GM19463 (cell line): Measurements from ENCODE around the gene LAMP5.

Experiments used
- ATAC-seq: cut with Tn5 transposase; IDR thresholded peaks from one replicate; pipeline ENCODE4 v1.9.1; 2021; ENCODE audit warnings: mild to moderate bottlenecking, moderate library complexity; ENCODE audit not compliant: unreplicated experiment

Gene LAMP5

DNA sequence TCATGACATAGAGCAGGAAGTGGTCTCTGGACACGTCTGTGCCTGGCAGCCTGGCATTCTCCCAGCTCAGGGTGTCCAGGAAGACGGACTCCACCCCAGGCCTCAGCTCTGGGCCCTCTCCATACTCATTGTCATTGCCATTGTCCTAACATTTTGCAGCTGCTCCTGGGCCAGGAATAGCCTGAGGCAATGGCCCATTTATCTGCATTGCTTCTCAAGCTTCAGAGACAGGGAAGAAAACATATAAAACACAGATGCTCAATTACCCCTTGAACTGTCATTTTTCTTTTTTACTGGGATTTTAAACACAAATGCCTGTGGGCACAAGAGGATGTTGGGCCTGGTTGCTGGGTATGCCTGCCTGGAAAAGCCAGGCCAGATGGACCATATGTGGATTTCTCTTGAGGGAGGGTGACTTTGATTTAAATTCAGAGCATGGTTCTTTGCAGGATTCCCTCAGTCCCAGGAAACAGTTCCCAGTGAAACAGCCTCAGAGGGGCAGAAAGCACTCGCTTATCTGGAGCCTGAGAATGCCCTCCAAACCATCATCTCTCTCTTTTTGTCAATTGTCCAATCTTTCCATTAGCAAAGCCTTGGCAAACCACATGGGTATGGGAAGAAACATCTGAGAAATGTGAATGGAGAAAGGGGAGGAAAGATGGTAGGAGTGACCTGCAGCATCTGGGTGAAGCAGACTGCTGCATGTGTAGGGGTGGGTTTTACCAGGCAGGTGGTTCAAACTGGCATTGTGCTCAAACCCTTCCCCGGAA, 17.9 kb downstream of the LAMP5 start:
- no peak for ATAC-seq

DNA sequence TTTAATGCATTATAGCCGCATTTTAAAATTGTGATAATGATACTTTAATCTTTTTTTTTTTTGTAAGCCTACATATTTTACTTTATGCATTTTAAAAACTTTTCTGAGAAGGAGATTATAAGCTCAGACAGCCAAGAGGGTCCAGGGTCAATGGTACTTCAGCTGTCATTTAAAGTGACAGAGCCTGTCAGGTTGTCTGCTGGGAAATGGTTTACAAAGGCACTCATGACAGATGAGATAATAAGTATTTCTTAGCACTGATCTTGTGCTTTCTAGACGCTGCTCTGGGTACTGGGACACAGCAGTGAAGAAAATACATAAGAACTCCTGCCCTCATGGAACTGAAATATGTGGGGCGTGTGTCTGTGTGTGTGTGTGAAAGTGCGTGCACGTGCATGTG, 19.6 kb downstream of the LAMP5 start:
- ATAC-seq: no peak

DNA sequence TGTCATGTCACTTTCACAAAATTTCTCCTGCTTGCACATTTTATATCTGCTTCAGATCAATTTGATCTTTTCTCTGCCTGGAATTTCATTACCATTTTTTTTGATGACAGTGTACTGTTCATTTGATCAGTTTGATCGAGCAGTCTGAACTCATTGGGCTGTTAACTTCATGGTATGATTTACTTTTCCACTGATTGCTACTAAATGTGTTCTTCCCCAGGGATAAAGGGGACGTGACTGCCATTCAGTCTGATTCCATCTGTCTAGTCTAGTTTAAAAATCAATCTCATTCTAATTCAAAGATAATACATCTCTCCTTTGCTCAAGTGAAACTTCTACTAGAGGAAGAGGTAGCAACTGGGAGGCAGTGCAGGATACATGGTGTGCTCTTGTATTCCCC, 21.1 kb downstream of the LAMP5 start:
- ATAC-seq: no peak

DNA sequence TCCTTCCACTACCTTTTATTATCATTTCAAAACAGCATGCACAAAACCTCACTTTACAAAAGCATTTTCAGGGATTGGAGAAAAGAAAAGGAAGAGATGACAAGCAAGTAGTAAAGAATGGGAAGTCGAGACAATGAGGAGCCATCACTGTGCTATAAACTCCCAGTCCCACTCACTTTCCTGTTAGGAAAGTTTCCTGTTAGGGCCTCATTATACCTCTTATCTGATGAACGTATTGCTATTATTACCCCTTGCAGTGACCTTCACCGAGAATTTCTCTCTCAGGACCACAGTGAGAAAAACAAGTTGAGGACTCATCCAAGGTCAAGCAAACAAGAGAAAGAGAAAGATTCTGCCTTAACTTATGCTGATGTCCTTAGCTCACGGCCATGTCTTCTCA, 28.8 kb downstream of the LAMP5 start:
- no peak for ATAC-seq

DNA sequence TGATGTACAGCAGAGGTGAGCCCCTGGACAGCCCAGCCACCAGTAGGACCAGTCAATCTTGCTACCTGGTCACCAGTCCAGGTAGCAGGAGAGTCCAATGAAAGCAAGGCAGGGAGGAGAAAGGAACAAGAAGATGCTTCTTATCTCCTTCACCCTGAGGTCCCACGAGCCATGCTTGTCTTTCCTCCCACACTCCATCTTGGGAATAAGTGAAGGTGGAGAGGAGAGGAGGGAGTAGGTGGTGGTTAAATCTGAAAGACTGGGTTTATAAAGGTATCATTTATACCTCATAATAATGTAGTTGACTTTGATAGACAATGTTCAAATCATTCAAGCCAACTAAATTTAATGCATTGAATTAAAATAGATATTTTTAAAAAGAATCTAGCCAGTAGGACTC, 35.9 kb downstream of the LAMP5 start:
- no peak for ATAC-seq

DNA sequence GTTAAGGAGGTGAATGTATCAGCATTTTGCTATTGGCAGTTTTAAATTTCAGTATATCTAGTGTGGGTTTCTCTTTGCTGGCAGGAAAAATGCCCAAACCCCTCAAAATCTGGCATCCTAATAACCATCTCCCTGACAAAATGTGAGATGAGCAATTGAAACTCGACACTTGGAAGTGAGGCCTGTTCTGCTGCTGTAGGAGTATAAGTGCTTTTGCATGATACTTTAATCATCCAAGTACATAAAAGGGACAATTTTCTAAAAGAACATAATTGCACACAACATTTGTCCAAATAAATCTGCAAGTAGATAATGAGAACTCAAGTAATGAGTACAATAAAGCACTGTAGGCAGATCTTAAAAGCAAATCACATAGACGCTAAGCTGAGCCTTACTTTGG, 36.5 kb downstream of the LAMP5 start:
- ATAC-seq: no peak

DNA sequence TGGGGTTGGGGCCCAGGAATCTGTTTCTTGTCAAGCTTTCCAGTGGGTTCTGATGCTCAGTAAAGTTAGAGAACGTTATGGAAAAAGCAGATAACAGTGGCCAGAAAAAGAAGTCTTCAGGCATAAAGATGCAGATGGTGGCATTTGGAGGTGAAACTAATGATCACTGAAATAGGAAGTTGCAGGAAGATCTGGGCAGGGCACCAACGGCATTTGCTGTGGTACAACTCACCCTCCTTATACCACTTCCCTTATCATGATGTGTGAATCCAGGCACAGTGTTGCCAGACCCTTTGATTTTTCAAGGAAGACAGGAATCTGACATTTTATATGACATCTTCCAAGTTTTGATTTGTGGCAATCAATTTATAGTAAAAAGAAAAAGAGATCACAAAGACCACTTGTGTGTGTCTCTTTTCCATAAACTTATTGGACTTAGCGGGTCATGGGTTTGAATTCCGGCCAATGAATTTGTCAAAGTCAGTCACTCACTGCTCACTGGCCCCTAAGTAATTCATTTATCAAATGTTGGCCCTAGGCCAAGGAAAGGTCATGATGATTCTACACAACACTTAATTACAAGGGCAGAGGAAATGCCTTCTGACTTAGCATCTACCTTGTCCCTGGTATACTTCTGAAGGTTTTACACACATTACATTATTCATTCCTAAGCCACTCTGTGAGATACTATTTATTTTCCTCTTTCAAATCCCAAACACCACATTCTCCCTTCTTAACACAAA, 37.6 kb downstream of the LAMP5 start:
- no peak for ATAC-seq

DNA sequence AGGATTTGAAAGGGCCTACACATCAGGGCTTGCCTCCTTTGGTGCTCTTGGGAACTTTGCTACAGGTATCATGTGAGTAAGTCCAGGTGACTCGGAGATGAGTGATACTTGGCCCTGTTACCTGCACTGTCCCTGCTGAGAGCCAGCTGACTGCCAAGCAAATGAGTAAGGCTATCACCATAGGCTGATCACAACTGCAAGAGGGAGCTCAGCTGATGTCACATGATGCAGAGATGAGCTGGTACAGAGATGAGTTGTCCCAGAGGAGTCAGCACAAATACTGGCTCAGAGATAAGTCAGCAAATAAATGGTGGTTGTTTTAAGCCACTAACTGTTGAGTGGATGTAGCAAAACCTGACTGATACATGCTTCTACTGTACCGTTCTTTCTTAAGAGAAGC, 41.4 kb downstream of the LAMP5 start:
- ATAC-seq: no peak

DNA sequence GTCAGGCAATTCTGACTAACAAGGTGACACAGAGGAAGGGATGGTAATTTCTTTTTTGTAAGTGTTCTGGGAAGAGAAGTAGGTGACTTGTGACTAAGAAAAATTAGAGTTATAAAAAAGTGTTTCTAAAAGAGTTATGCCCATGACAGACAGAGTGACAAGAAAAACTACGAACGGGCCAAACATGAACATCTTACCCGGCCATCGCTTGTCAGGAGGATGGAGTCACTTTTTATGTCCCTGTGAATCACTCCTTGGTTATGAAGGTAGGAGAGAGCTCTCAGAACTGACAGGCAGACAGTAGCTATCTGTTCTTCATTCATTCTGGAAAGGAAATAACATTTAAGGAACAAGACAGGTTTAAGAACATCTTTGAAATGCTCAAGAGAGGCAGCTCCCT, 43.0 kb downstream of the LAMP5 start:
- no peak for ATAC-seq

DNA sequence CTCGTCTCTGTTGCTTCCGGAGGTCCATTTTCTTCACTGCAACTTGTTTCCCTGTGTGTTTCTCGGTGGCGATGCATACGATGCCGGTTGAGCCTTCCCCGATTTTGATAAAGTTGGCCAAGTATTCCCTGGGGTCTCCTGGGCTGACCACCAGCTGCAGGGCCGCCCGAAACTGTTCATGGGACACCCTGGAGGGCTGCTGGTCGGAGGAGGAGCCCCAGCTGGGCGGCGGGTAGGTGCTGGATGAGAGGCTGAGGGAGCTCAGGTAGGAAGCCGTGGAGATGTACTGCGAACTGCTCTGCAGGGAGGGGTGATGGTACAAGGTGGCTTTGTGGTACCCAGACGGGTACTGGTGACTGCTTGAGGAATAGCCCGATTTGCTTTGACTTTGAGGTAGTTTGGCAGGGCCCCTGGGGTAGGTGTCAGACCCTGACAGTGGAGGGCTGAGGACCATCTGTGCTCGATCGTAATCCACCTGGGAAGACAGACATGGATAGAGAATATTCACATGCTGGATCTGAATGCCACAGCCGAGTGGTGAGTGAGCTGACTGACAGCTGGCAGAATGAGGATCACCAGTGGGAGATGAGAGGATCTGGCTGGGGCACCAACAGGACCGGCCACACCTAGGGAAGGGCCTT, 51.6 kb downstream of the LAMP5 start:
- ATAC-seq: no peak

DNA sequence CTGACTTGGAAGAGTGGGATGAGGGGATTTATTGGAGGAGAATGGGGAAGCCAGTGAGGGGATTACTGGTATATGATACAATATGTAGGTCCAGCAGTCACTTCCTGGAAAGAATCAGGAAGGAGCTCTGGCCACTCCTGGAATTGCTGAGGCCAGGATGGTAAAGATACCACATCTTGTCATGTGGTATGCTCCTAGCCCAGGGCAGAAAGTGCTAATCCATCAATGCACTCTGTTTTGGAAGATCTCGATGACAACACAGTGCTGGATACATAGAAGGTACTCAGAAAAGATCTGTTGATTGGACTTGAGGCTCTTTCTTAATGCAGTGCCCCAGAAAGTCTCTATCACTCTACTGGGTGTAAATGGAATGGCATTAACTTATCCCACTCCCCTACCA, 52.6 kb downstream of the LAMP5 start:
- no peak for ATAC-seq

DNA sequence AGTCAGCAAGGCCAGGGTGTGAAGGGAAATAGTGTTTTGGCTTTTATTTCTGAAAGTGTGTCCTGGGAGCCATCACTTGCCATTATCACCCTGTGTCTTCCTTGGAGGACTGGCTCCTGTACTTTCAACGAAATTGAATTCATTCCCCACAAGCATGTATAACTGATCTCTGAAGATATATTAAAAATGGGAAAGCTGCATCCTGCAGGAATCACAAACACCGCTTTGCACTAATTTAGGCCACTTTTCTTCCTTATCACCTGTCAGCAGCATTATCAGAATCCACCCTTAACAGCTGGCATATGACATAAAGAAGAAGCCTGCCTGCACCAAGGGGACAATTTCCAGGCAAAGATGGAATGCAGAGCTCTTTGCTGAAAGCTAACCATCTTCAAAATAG, 56.2 kb downstream of the LAMP5 start:
- ATAC-seq: no peak

DNA sequence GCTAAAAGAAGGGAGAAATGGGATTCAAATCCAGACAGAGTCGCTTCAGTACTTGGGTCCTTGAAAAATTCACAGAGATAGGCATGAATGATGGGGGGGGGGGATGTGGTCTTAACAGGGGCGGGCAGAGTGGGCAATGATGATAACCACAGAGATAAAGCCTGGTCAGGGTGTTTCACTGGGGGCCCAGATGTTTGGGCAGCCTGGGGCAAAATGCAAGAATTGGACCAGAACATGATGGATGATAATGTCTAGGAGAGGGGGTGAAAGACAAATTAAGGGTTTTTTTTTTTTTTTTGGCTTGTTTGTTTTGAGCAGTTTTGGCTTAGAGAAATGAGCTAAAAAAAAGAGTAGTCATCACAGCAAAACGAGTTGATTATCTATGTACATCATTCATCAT, 57.4 kb downstream of the LAMP5 start:
- ATAC-seq: no peak

DNA sequence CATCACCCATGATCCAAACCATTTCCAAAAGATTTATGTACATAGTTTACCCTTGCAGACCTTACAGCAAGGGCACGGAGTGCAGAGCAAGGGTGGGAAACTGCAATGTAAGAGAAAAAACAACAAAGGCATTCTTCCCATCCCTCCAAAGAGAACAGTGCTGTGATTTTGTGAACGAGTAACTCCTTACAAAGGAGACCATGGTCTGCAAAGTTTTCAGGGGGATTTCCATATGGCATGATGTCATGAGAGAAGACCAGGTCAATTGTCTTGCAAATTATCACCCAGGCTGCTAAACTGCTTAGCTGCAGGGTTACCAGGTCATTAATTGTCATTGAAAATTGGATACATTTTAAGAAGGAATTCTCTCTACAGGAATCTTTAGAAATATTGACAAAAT, 58.3 kb downstream of the LAMP5 start:
- ATAC-seq: no peak

DNA sequence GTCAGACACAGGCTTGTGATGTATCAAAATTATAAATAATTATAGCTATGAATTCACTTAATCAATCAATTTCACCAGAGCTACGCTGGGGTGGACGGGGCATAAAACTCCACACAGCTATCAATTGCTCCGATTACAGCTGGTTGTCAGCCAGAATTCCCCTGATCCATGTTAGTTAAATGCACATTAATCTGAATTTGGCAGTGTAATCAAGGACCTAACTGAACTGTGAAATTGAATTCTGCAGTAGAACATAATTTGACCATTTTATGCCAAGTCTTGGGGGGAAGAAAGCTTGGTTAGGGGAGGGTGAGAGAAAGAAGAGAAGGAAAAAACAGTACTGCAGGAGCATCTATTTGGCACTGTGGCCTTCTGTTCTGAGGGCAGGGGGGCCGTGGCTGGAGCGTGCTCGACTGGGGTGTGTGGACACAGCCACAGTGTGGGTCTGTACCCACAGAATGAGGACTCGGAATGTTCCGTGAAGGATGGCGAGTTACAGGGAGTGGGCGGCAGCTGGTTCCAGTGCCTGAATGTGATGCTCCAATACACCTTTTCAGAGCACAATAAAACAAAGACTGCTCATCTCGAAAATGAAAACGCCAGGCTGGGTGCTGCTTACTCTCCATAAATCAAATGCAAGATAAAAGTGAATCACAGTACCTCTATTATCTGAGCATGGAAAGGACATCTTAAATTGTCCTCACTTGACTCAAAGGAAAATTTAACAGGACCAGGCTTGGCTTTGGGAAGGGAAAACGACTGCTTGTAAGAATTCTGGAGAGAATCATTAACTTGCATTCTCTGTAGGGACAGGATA, 59.2 kb downstream of the LAMP5 start:
- no peak for ATAC-seq

DNA sequence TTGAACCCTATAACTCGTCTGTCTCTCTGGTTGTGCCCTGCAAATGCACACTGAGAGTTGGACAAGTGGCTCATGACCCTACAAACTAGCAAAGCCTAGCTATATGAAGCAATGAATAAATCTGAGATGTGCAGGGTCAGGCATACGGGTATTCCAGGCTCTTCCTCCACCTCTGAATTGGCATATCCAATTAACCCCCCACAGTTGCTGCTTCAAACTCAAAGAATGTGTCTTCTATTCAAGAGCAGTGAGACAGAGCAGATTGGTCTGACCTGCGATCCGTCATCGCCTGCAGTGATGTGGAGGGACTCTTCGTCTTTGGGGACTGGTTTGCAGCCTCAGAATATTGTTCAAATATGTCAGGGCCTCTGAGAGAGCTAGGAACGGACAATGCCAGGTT, 59.8 kb downstream of the LAMP5 start:
- no peak for ATAC-seq

DNA sequence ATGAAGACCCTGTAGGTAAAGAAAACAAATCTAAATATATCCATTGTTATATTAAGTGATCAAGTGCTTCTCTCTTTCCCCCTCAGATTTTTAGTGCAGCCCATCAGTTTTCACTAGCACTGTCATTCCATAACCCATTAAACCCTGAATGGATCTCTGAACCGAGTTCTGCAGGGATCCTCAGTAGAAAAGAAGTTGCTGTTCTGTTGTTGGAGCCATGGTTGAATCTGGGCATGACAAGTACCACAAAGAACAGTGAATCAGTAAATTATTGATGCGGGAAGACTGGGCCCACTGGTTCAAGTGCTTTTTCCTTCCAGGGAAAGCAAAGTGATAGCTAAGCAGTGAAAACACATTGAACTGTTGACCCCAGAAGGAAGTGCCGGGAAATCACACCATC, 60.4 kb downstream of the LAMP5 start:
- ATAC-seq: no peak

DNA sequence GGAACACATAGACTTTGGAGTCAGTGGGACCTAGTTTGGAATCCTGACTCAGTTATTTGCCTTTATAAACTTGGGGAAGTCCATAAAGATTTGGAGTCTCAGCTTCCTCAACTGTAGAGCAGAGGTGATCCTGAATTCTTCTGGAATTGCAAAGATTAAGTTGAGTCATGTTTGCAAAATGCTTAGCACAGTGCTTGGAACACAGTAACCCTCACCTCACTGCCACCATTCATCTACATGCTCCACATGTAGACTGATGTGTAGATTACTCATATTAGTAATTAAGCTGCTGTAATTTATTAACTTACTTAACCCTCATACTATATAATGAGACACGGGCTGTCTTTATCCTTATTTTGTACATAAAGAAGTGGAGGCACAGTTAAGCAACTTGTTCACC, 61.4 kb downstream of the LAMP5 start:
- ATAC-seq: no peak

DNA sequence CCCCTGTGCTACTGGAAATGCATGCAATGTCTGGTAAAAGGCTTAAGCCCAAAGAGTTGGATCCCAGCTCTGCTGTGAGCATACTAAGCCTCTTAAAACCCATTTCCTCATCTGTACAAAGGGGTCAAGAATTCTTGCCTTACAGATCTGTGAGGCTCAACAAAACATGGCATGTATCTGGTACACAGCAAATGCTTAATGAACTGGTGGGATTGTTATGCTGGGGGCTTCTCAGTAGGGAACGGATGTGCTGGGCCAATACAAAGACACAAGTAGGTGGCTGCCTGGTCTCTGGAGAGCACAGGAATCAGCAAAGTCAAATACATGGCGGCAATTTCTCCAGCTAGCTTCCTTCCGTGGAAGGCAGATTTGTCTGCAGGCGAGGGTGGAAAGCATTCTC, 62.3 kb downstream of the LAMP5 start:
- no peak for ATAC-seq

DNA sequence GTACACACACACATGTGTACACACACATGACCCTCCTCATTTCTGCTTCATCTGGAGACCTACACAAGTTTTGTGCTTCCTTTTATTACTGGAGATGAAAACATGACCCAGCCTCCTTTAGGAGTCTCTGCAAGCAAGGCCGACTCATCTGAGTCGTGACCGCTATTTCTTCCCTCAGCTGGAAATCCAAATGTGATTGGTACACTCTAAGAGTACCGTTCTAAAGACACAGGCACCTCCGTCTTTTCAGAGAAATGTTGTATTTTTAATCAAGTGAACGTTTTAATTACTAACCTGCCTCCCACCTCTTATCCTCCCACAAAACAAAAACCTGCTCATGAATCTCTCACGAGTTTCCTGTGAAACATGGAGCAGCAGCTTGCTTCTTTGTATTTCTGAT, 63.0 kb downstream of the LAMP5 start:
- no peak for ATAC-seq

DNA sequence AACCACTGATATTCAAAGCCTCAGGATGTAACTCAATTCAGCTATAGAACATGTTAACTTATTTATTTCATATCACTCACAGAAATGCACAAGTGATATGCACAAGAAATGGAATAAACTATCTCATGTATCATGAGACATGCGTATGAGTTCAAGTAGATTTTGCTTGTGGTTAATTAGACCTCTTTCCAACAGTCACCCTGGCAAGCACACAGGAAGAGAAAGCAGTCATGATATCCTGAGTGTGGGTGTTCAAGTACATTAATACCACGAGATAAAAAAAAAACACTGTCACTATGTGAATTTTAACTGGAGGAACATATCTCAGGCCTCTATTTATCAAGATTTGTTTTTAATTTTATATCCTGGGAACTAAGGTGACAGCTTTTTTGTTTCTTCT, 64.2 kb downstream of the LAMP5 start:
- no peak for ATAC-seq
